Spleen (tissue), 11 donors: ENCODE data around the gene HAGH. TPM values are rescaled to one million over a fixed set of nuclear protein-coding genes. Genes with fewer than 3 reads are reported as not detected.

ENCODE experiments used
- DNase-seq: peaks from one replicate; pipeline ENCODE4 v3.0.0-alpha.2; 2020
- H3K27ac ChIP-seq, 8 donors: fragments of 200-600 bp; sonication (generic) in 7 of 8; 1 replicate in 4 of 8; 2 replicates in 4 of 8; pipeline versions ENCODE4 v1.5.0 to v1.8.0; 2016 to 2021; ENCODE audit warnings: inconsistent platforms in 4 of 8, mild to moderate bottlenecking in 4 of 8, moderate library complexity in 1 of 8
- H3K27me3 ChIP-seq, 7 donors: fragments of 200-600 bp; sonication (generic) in 6 of 7; replicated peaks in 1 of 7; 1 replicate in 4 of 7; 2 replicates in 3 of 7; pipeline versions ENCODE4 v1.5.0 to v1.8.0; 2016 to 2021; ENCODE audit warnings: inconsistent platforms in 3 of 7, mild to moderate bottlenecking in 1 of 7
- H3K36me3 ChIP-seq, 6 donors: fragments of 200-600 bp; sonication (generic) in 5 of 6; 1 replicate in 4 of 6; 2 replicates in 2 of 6; pipeline versions ENCODE4 v1.5.0 to v1.8.0; 2016 to 2021; ENCODE audit warnings: inconsistent platforms in 2 of 6
- H3K4me1 ChIP-seq, 6 donors: fragments of 200-600 bp; sonication (generic) in 5 of 6; 1 replicate in 3 of 6; 2 replicates in 3 of 6; pipeline versions ENCODE4 v1.5.0 to v1.8.0; 2016 to 2021; ENCODE audit warnings: inconsistent platforms in 3 of 6
- H3K4me3 ChIP-seq, 8 donors: fragments of 200-600 bp; sonication (generic) in 7 of 8; 1 replicate in 4 of 8; 2 replicates in 4 of 8; pipeline versions ENCODE4 v1.5.0 to v1.8.0; 2016 to 2021; ENCODE audit warnings: inconsistent platforms in 4 of 8, mild to moderate bottlenecking in 4 of 8, moderate library complexity in 2 of 8
- H3K9me3 ChIP-seq, 8 donors: fragments of 200-600 bp; sonication (generic) in 7 of 8; 1 replicate in 4 of 8; 2 replicates in 4 of 8; pipeline versions ENCODE4 v1.5.0 to v1.8.0; 2016 to 2021; ENCODE audit warnings: inconsistent platforms in 4 of 8
- CTCF ChIP-seq, 11 experiments: fragments of 200-600 bp in 7 of 11; fragments of 450-650 bp in 4 of 11; sonication (generic) in 4 of 11; IDR thresholded peaks in 8 of 11; conservative IDR thresholded peaks in 3 of 11; 1 replicate in 7 of 11; 2 replicates in 4 of 11; pipeline versions ENCODE4 v1.4.0 to v1.8.0; 2016 to 2021; ENCODE audit warnings: antibody characterized with exemption in 11 of 11, inconsistent platforms in 4 of 11, mild to moderate bottlenecking in 1 of 11
- POLR2A ChIP-seq, 3 donors: fragments of 450-650 bp; IDR thresholded peaks; one replicate each; pipeline ENCODE4 v1.5.1; 2017; ENCODE audit warnings: antibody characterized with exemption in 3 of 3, mild to moderate bottlenecking in 1 of 3
- POLR2AphosphoS5 ChIP-seq, 3 donors: sonication (generic); formaldehyde crosslinking; IDR thresholded peaks; one replicate each; pipeline ENCODE4 v1.5.1; 2017; ENCODE audit warnings: antibody characterized with exemption in 3 of 3
- WGBS, 5 donors: extraction: QIAGEN DNeasy Blood & Tissue Kit in 3 of 5; methylation state at CpG; one replicate each; pipeline versions ENCODE4 v1.1.5 to v1.1.7; 2013 to 2018; 5-methylcytosine and 5-hydroxymethylcytosine counted together
- intact Hi-C: fragments of 100-400 bp; cut with DNase I; formaldehyde crosslinking; loops from one replicate; pipeline ENCODE4 v1.15.0; 2023; ENCODE audit warnings: low total_unique reads
- polyA plus RNA-seq, 3 donors: library from polyadenylated mRNA; stranded (reverse); fragments of 200-250 nt; gene quantifications; one replicate each; pipeline ENCODE4 v1.2.1, GENCODE V29; 2013
- total RNA-seq, 7 donors: library from RNA; depleted of rRNA in 3 of 7; stranded (reverse); fragments of >200 nt in 3 of 7; fragmentation: NEBNext Ultra II Directional in 4 of 7; extraction: Animal tissue kit (Norgen Biotek cat#: 25700) in 4 of 7; gene quantifications; one replicate each; pipeline versions ENCODE4 v1.1.0 to v1.2.1, GENCODE V29; 2016 to 2021
- donor health status: healthy with polysubstance abuse.
- donor health status: DM: no; HTN: no; CAD: no; lungs with moderate emphysema.
- donor health status: DM: no; HTN: no; CAD: no.
- donor health status: Bipolar disorder and iron deficiency.
- donor health status: healthy.
- donor health status: DM: no; HTN: no; CAD: no.
- donor health status: DM: yes; HTN: yes; CAD: no.

Gene HAGH
- total and polyA plus RNA-seq, 10 donors = 33.6 to 76.6 (median 49.0) TPM

DNA sequence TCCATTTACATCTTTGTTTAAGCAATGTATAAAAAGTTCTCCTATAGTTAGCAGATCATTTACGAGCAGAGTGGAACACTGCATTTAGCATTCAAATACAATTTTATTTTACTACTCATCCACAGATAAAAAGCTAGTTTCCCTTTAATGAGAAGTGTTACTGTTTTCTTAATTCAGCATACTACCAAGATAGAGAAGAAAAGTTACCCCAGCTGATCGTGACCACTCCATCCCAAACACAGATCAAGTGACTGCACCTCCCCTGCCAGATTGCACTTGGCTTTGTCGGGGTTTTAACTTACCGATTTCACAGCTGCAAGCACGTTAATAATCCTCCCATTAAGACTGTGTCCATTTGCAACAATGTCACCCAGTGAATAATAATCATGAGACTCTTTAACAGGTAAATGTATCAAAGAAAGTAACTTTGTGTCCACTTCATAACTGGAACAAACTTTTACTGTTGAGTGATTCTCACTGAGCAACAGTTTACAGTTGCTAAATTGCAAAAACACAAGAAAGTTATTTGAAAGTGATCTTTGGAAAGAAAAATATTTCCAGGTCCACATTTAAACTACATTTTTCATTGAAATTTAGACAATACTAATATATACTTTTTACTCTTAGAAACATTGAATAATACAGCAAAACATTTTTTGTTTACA, 30.9 kb upstream of the HAGH start:
- Histone ChIP-seq H3K36me3 (no peaks in the 10 kb centered on the region), H3K27me3 (peaks cover 0 to 53% (median 26%) of the 10 kb centered on the region in 7 donors), H3K4me3 (no peak overlapping the region), H3K9me3 (no peaks in the 10 kb centered on the region), H3K4me1 (no peaks in the 10 kb centered on the region), H3K27ac (no peak overlapping the region)
- no peak for TF ChIP-seq POLR2A (IDR thresholded peaks at IDR 0.05)
- no peak for TF ChIP-seq POLR2AphosphoS5 (IDR thresholded peaks at IDR 0.05)
- TF ChIP-seq CTCF (IDR thresholded peaks at IDR 0.05 in 8 of 11, conservative IDR thresholded peaks at IDR 0.05 in 3 of 11) = no peak
- intact Hi-C loops = no loop called here
- no peak for DNase-seq
- WGBS, 5 donors = 51 to 58% (median 55%) methylated on average over 5 of the region's 5 CpGs

GRCh38 chr16:1851793-1852192, 25.2 kb upstream of the HAGH start:
- H3K4me1 ChIP-seq = no peaks in the 10 kb centered on the region
- WGBS, 5 donors = 62 to 77% (median 63%) methylated on average over 4 of the region's 4 CpGs
- DNase-seq = no peak
- intact Hi-C loops = no loop called here
- no peaks in the 10 kb centered on the region for H3K36me3 ChIP-seq
- H3K4me3 ChIP-seq = no peak overlapping the region
- TF ChIP-seq CTCF (IDR thresholded peaks at IDR 0.05 in 8 of 11, conservative IDR thresholded peaks at IDR 0.05 in 3 of 11) = no peak
- no peak for TF ChIP-seq POLR2AphosphoS5 (IDR thresholded peaks at IDR 0.05)
- no peak for TF ChIP-seq POLR2A (IDR thresholded peaks at IDR 0.05)
- no peak overlapping the region for H3K27ac ChIP-seq
- H3K9me3 ChIP-seq = no peaks in the 10 kb centered on the region
- H3K27me3 ChIP-seq = peaks cover 0 to 5% (median under 1%) of the 10 kb centered on the region in 7 donors

GRCh38 chr16:1850981-1851380, 24.4 kb upstream of the HAGH start:
- Histone ChIP-seq H3K36me3 (no peaks in the 10 kb centered on the region), H3K4me1 (no peaks in the 10 kb centered on the region), H3K27me3 (peaks cover 0 to 7% (median 0%) of the 10 kb centered on the region in 7 donors), H3K9me3 (no peaks in the 10 kb centered on the region), H3K27ac (no peak overlapping the region), H3K4me3 (no peak overlapping the region)
- 77 to 82% (median 80%) methylated on average over 7 of the region's 7 CpGs for WGBS, 5 donors
- no peak for TF ChIP-seq CTCF (IDR thresholded peaks at IDR 0.05 in 8 of 11, conservative IDR thresholded peaks at IDR 0.05 in 3 of 11)
- TF ChIP-seq POLR2AphosphoS5 (IDR thresholded peaks at IDR 0.05) = no peak
- no peak for TF ChIP-seq POLR2A (IDR thresholded peaks at IDR 0.05)
- no peak for DNase-seq
- intact Hi-C loops = no loop called here

- H3K4me3 ChIP-seq = no peak overlapping the region
- WGBS, 5 donors = 74 to 91% (median 89%) methylated on average over 1 of the region's 1 CpG
- H3K36me3 ChIP-seq = no peaks in the 10 kb centered on the region
- intact Hi-C loops = no loop called here
- TF ChIP-seq POLR2A (IDR thresholded peaks at IDR 0.05) (no peak), POLR2AphosphoS5 (IDR thresholded peaks at IDR 0.05) (no peak), CTCF (IDR thresholded peaks at IDR 0.05 in 8 of 11, conservative IDR thresholded peaks at IDR 0.05 in 3 of 11) (no peak)
- no peak overlapping the region for H3K27ac ChIP-seq
- H3K4me1 ChIP-seq = no peaks in the 10 kb centered on the region
- H3K9me3 ChIP-seq = no peaks in the 10 kb centered on the region
- peaks cover 0 to 11% (median 0%) of the 10 kb centered on the region in 7 donors for H3K27me3 ChIP-seq
- no peak for DNase-seq
Observed at GRCh38 chr16:1846416-1846815, 19.8 kb upstream of the HAGH start.
